Kidney (tissue), 14 donors: Measurements from ENCODE around the gene KRT72. TPM values are rescaled to one million over a fixed set of nuclear protein-coding genes. Genes with fewer than 3 reads are reported as not detected.

ENCODE experiments used
- DNase-seq, 5 donors: peaks; one replicate each; pipeline ENCODE4 v3.0.0-alpha.2; 2013 to 2020
- FAIRE-seq: peaks from 2 replicates; lab custom pipeline; 2012; peaks lifted over from hg19 to GRCh38; lab: Jason Lieb, UNC
- H3K27ac ChIP-seq, 2 donors: one replicate each; pipeline ENCODE4 v1.7.0; 2013; ENCODE audit warnings: low read depth in 2 of 2, low read length in 2 of 2, inconsistent platforms in 1 of 2
- H3K27me3 ChIP-seq: one replicate; pipeline ENCODE4 v1.7.1; 2013; ENCODE audit warnings: low read length, inconsistent platforms; ENCODE audit not compliant: control insufficient read depth, insufficient read depth
- H3K36me3 ChIP-seq, 3 donors: one replicate each; pipeline versions ENCODE4 v1.7.0 to v1.7.1; 2013; ENCODE audit warnings: low read length in 3 of 3, control low read depth in 1 of 3, inconsistent platforms in 1 of 3; ENCODE audit not compliant: insufficient read depth in 3 of 3, control insufficient read depth in 2 of 3
- H3K4me1 ChIP-seq, 3 donors: one replicate each; pipeline versions ENCODE4 v1.7.0 to v1.7.1; 2013; ENCODE audit warnings: low read length in 3 of 3, inconsistent platforms in 1 of 3, low read depth in 1 of 3; ENCODE audit not compliant: control insufficient read depth in 2 of 3, insufficient read depth in 2 of 3
- H3K4me3 ChIP-seq, 3 donors: one replicate each; pipeline versions ENCODE4 v1.7.0 to v1.8.1; 2013; ENCODE audit warnings: low read length in 3 of 3, control low read depth in 1 of 3, inconsistent platforms in 1 of 3
- H3K9ac ChIP-seq, 3 donors: one replicate each; pipeline versions ENCODE4 v1.7.0 to v1.7.1; 2013; ENCODE audit warnings: low read length in 3 of 3, control low read depth in 1 of 3, inconsistent platforms in 1 of 3
- H3K9me3 ChIP-seq, 3 donors: one replicate each; pipeline versions ENCODE4 v1.7.0 to v1.7.1; 2013; ENCODE audit warnings: low read length in 3 of 3, control low read depth in 1 of 3, inconsistent platforms in 1 of 3; ENCODE audit not compliant: control insufficient read depth in 2 of 3, insufficient read depth in 1 of 3
- CTCF ChIP-seq: IDR thresholded peaks from 3 replicates; pipeline ENCODE4 v1.5.1; 2012; ENCODE audit warnings: mild to moderate bottlenecking, moderate library complexity, borderline replicate concordance; ENCODE audit not compliant: insufficient read depth; ENCODE audit errors: extremely low read depth
- intact Hi-C: fragments of 100-400 bp; cut with DNase I; formaldehyde crosslinking; loops from one replicate; pipeline ENCODE4 v1.11.1; 2022
- polyA plus RNA-seq: library from polyadenylated mRNA; stranded (reverse); fragments of 350-450 nt; fragmentation: Illumina TruSeq; extraction: RNeasy Lipid Tissue Mini Kit (QIAGEN cat#74804); gene quantifications from one replicate; pipeline ENCODE4 v1.2.3, GENCODE V29; 2014; ENCODE audit warnings: low read depth, low replicate concordance; ENCODE audit not compliant: insufficient read depth
- total RNA-seq: library from RNA; stranded (reverse); fragmentation: NEBNext Ultra II Directional; extraction: Animal tissue kit (Norgen Biotek cat#: 25700); gene quantifications from one replicate; pipeline ENCODE4 v1.2.1, GENCODE V29; 2021
- donor health status: control.
- donor health status: control.
- donor health status: control.
- donor health status: control.
- donor health status: control.
- donor health status: DM: yes; HTN: yes; CAD: no.
- donor health status: Normal renal cell carcinoma (clear cell type).

KRT72 gene
- total and polyA plus RNA-seq, 2 donors from 2014 or later = not detected

GRCh38 chr12:52585066-52585465 lies 16.2 kb downstream of the KRT72 start:
- H3K4me1 ChIP-seq = no peaks in the 10 kb centered on the region
- FAIRE-seq = no peak
- no peak for TF ChIP-seq CTCF

GRCh38 chr12:52584156-52584682 lies 17.0 kb downstream of the KRT72 start:
- Histone ChIP-seq H3K36me3 (no peaks in the 10 kb centered on the region), H3K9ac (no peak overlapping the region), H3K27ac (no peak overlapping the region), H3K4me3 (no peak overlapping the region), H3K9me3 (no peaks in the 10 kb centered on the region), H3K4me1 (no peaks in the 10 kb centered on the region), H3K27me3 (no peaks in the 10 kb centered on the region)
- TF ChIP-seq CTCF = no peak
- no peak for FAIRE-seq
- DNase-seq = peak in 1 of 5 donors; percentile 39
- intact Hi-C loops = loop anchor here (5.0 kb wide), 1 partner anchor 293 kb away; no protein-coding TSS in a partner anchor

More at GRCh38 chr12:52585066-52585465, 16.2 kb downstream of the KRT72 start:
- Histone ChIP-seq H3K36me3 (no peaks in the 10 kb centered on the region), H3K9ac (no peak overlapping the region), H3K27ac (no peak overlapping the region), H3K27me3 (no peaks in the 10 kb centered on the region), H3K9me3 (no peaks in the 10 kb centered on the region), H3K4me3 (no peak overlapping the region)
- DNase-seq = no peak
- intact Hi-C loops = no loop called here

GRCh38 chr12:52582971-52583456 lies 18.2 kb downstream of the KRT72 start:
- TF ChIP-seq CTCF = peak; percentile 76
- DNase-seq = peak in 4 of 5 donors; percentile 73 to 86 (median 78)
- no peaks in the 10 kb centered on the region for H3K4me1 ChIP-seq
- no peak overlapping the region for H3K4me3 ChIP-seq
- FAIRE-seq = no peak
- H3K36me3 ChIP-seq = no peaks in the 10 kb centered on the region
- no peak overlapping the region for H3K9ac ChIP-seq
- H3K27ac ChIP-seq = no peak overlapping the region
- no peaks in the 10 kb centered on the region for H3K27me3 ChIP-seq
- intact Hi-C loops = loop anchor here (5.0 kb wide), 1 partner anchor 294 kb away; no protein-coding TSS in a partner anchor
- no peaks in the 10 kb centered on the region for H3K9me3 ChIP-seq
